ENCODE data around the gene XPNPEP2.

DNA sequence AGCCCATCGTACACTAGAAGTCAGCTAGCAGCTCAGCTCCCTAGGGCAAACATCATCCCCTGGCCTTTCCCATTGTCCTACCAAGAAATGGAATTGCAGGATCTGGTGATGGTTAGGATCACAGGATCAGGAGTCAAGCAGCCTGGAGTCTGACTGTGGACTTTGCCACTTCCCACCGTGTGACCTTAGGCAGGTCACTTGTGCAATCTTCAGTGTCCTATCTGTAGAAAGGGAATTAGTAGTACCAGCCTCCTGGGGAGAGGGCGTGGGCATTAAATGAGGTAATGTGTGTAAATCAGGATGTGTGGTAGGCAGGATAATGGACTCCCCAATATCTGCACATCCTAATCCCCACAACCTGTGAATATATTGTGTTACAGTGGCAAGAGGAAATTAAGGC, 45.4 kb upstream of the XPNPEP2 start:
- TF ChIP-seq EZH2 (IDR thresholded peaks at IDR 0.05) (no peak), POLR2AphosphoS5 (IDR thresholded peaks at IDR 0.05; ENCODE audit: borderline replicate concordance, low read depth, low read length) (no peak), FOXP2 (optimal IDR thresholded peaks at IDR 0.05; ENCODE audit: control extremely low read depth, extremely low read length, insufficient read depth) (no peak)
